ENCODE measurements around the gene RBFOX2.

DNA sequence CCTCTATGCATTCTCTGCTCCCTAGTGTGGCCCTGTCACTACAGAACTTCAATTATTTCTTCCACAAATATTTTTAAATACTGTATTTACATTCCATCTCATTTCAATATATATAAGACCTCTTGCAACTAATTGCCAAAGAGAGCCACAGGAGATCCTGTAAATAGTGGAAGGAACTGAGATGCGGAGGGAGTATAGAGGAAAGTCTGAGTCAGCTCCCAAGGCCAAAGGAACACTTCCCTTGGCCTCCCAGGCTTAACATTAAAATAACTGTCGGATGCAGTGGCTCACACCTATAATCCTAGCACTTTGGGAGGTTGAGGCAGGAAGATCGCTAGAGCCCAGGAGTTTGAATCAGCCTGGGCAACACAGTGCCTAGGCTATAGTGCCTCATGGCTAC is 31.2 kb downstream of the RBFOX2 start:
- TF ChIP-seq REST (IDR thresholded peaks at IDR 0.05; ENCODE audit: insufficient read depth in 1 of 2, low read depth in 2 of 2, low read length in 2 of 2), result no peak
- TF ChIP-seq POLR2AphosphoS5 (IDR thresholded peaks at IDR 0.05; ENCODE audit: low read depth, low read length), result no peak
- no peak for TF ChIP-seq SIN3A (IDR thresholded peaks at IDR 0.05; ENCODE audit: borderline replicate concordance, insufficient read depth, low read length)
- no peak for TF ChIP-seq TAF1 (IDR thresholded peaks at IDR 0.05; ENCODE audit: borderline replicate concordance, insufficient read depth, low read length)
- TF ChIP-seq FOXP2 (optimal IDR thresholded peaks at IDR 0.05; ENCODE audit: borderline replicate concordance, extremely low read depth, extremely low read length, insufficient read depth), result no peak
